GM12872 (cell line): ENCODE results near the gene C13orf46.

Source experiments
- CTCF ChIP-seq: IDR thresholded peaks from 3 replicates; pipeline ENCODE4 v1.5.1; 2011; ENCODE audit warnings: low read depth, mild to moderate bottlenecking, low read length, moderate library complexity; ENCODE audit not compliant: insufficient read depth

The C13orf46 gene

GRCh38 chr13:113973218-113974164 is at the start of gene C13orf46:
C13orf46 (minus strand) TSS chr13:113974076; CDS start chr13:113973997, 79 bp downstream.
- TF ChIP-seq CTCF = no peak

DNA sequence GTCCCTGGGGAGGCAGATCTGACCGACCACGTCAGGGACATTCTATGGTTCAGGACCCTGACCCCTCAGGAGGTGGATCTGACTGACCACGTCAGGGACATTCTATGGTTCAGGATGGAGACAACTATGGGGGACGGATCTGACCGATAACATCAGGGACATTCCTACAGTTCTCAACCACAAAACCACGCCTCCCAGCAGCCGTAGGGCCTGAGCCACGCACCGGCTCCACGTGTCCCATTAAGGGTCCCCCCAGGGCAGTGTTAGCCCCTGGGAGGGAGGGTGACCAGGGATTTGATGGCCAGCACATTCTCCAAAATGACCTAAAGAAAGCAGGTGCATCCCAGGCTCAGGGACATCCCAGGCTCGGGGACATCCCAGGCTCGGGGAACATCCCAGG is 49.0 kb upstream of the C13orf46 start:
- TF ChIP-seq CTCF = no peak

DNA sequence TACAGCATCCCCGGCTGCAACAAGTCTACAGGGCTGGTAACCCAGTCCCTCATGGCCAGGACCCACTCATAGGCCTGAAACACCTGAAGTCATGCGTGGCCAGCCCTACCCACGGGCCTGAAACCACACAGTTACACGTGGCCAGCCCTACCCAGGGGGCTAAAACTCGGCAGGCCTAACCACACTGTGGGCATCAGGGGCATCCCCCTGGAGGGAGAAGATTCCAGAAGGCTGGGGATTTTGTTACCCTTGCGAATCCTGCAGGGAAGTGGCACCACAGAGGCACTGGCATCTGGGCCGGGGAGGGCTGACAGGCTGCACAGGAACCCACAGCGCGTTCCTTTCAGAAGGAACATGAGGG is 48.4 kb upstream of the C13orf46 start:
- no peak for TF ChIP-seq CTCF

GRCh38 chr13:114021464-114022308 is 47.8 kb upstream of the C13orf46 start:
- TF ChIP-seq CTCF = no peak

- no peak for TF ChIP-seq CTCF
These were observed 47.0 kb upstream of the C13orf46 start for GRCh38 chr13:114020750-114021463.

- TF ChIP-seq CTCF = no peak
These were observed 45.5 kb upstream of the C13orf46 start for GRCh38 chr13:114019367-114019766.

DNA sequence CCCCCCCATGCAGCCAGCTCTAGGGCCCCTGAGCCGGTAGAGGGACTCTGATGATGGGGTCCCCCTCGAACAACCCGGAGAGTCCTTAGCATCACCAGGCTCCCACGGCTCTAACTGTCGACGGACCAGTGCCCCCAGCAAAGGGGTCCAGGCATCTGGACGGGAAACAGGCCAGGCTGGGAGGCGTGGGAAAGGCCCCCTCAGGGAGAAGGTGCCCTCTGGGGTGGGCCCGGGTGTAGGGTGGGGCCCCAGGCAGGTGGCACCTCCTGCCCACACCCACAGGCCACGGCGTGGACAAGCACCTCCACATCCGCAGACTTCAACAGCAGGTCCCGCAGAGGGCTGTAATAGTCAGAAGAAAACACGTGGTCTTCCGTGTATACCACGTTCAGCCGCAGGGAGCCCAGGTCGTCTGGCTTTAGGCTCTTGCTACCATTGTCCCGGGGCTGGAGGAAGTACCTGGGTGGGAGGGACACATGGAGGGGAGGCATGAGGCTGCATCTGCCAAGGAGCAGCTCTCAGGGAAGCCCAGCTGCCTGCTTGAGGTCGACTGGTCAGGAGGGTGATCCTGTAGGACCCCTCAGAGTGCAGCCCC is 44.7 kb upstream of the C13orf46 start:
- TF ChIP-seq CTCF = no peak
